SK-N-MC (cell line): ENCODE results near the gene LGALS3BP.

Source experiments
- EZH2 ChIP-seq: fragments of 200-600 bp; sonication (generic); IDR thresholded peaks from one replicate; pipeline ENCODE4 v1.6.1; 2017; ENCODE audit warnings: antibody characterized with exemption
- FOXP2 ChIP-seq: optimal IDR thresholded peaks from 2 replicates; pipeline ENCODE3; 2011; ENCODE audit warnings: mild to moderate bottlenecking, moderate library complexity; ENCODE audit not compliant: insufficient read depth; ENCODE audit errors: extremely low read length, control extremely low read depth
- POLR2AphosphoS5 ChIP-seq: IDR thresholded peaks from 2 replicates; pipeline ENCODE4 v1.6.1; 2012; ENCODE audit warnings: mild to moderate bottlenecking, low read depth, low read length, borderline replicate concordance

DNA sequence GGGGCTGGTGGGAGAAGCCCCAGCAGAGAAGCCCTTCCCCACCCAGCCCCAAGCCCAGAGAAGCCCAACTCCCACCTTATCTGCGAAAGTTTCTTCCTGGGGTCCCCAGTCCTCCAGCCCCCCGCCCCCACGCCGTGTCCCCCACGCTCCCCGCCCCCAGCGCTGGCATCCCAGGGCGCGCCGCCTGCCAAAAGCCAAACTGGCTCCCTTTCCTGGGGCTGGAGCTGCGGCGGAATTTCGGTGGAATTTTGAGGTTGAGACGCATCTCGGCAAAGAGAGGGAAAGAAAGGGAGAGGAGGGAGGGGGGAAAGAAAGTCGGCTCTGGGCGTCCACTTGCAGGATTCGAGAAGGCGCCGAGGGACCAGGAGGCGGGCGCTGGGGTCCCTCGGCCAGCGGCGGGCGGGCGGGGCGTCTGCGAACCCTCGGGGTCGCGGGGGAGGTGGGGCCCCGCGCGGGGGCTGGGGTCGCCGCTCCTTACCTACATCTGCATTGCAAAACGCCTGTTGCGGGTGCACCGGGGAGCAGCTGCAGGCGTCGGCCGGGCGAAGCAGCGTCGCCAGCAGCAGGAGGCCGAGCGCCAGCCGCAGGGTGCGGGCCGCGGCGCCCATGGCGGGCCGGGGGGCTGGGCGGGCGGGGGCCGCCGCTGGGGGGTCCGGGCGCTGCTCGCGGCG is 55.1 kb downstream of the LGALS3BP start:
- no peak for TF ChIP-seq POLR2AphosphoS5
- no peak for TF ChIP-seq EZH2
- TF ChIP-seq FOXP2 = no peak
